SU-DHL-6 (cell line): ENCODE data around the gene EIF4E.

Source experiments
- H2AFZ ChIP-seq: fragments of 200-600 bp; sonication (generic); 2 replicates; pipeline ENCODE4 v1.6.1; 2014; ENCODE audit warnings: low read depth, mild to moderate bottlenecking, moderate library complexity, mixed read lengths, antibody characterized with exemption, low read length; ENCODE audit not compliant: severe bottlenecking
- H3F3A ChIP-seq: fragments of 200-600 bp; shearing (Covaris generic); 2 replicates; pipeline ENCODE4 v1.6.0; 2016; ENCODE audit warnings: antibody characterized with exemption, mild to moderate bottlenecking; ENCODE audit not compliant: insufficient read depth
- H3K27ac ChIP-seq: fragments of 200-600 bp; sonication (generic); 2 replicates; pipeline ENCODE4 v1.5.1; 2016; ENCODE audit warnings: low read depth, mild to moderate bottlenecking, low read length, moderate library complexity, mixed read lengths
- H3K27me3 ChIP-seq: fragments of 200-600 bp; sonication (generic), shearing (Covaris generic); 2 replicates; pipeline ENCODE4 v1.6.0; 2014; ENCODE audit warnings: mild to moderate bottlenecking, low read length
- H3K36me3 ChIP-seq: fragments of 200-600 bp; sonication (generic); 2 replicates; pipeline ENCODE4 v1.6.1; 2014; ENCODE audit warnings: mild to moderate bottlenecking, low read length, mixed read lengths
- H3K4me2 ChIP-seq: fragments of 300-600, 200-600 bp; shearing (Covaris generic), sonication (generic); 2 replicates; pipeline ENCODE4 v1.6.0; 2014; ENCODE audit warnings: low read length, low read depth, mild to moderate bottlenecking; ENCODE audit not compliant: poor library complexity, severe bottlenecking
- H3K4me3 ChIP-seq: fragments of 200-600 bp; sonication (generic); 2 replicates; pipeline ENCODE4 v1.5.1; 2014; ENCODE audit warnings: antibody characterized with exemption, low read length, mild to moderate bottlenecking, mixed read lengths; ENCODE audit not compliant: insufficient read depth, poor library complexity, severe bottlenecking
- H3K79me2 ChIP-seq: fragments of 200-600 bp; sonication (generic); 2 replicates; pipeline ENCODE4 v1.6.1; 2014; ENCODE audit warnings: mild to moderate bottlenecking, low read length, moderate library complexity; ENCODE audit not compliant: insufficient read depth
- H3K9ac ChIP-seq: fragments of 200-600 bp; sonication (generic); 2 replicates; pipeline ENCODE4 v1.7.0; 2014; ENCODE audit warnings: mild to moderate bottlenecking, low read length
- H3K9me2 ChIP-seq: fragments of 200-600 bp; sonication (generic); replicated peaks from 2 replicates; pipeline ENCODE4 v1.6.1; 2014; ENCODE audit warnings: low read length; ENCODE audit not compliant: insufficient read depth
- H3K9me3 ChIP-seq: fragments of 200-600 bp; sonication (generic); 2 replicates; pipeline ENCODE4 v1.6.1; 2014; ENCODE audit warnings: low read length, mixed read lengths; ENCODE audit not compliant: insufficient read depth
- H4K20me1 ChIP-seq: fragments of 200-600 bp; sonication (generic); 2 replicates; pipeline ENCODE4 v1.6.1; 2014; ENCODE audit warnings: low read depth, mild to moderate bottlenecking, antibody characterized with exemption, low read length, moderate library complexity, mixed read lengths
- CTCF ChIP-seq: fragments of 200-600 bp; sonication (generic); IDR thresholded peaks from one replicate; pipeline ENCODE4 v1.5.1; 2017; ENCODE audit warnings: antibody characterized with exemption, mild to moderate bottlenecking, low read length, moderate library complexity; ENCODE audit not compliant: insufficient read depth, poor library complexity, severe bottlenecking
- EZH2phosphoT487 ChIP-seq: fragments of 200-600 bp; sonication (generic), shearing (Covaris generic); conservative IDR thresholded peaks from 2 replicates; pipeline ENCODE4 v1.6.1; 2018; ENCODE audit warnings: mild to moderate bottlenecking, antibody characterized with exemption, low read length, moderate library complexity, mixed read lengths

The EIF4E gene

GRCh38 chr4:98928505-98929340 is at the start of gene EIF4E:
TSS of gene EIF4E (minus strand) at chr4:98929133. CDS start at chr4:98929112, 21 bp downstream.
- no peaks in the 10 kb centered on the region for H3K27me3 ChIP-seq
- H3K79me2 ChIP-seq, result peaks cover 52% of the 10 kb centered on the region
- H3K27ac ChIP-seq, result peak within 1 kb of the TSS; percentile 74
- no peak for TF ChIP-seq CTCF
- TF ChIP-seq EZH2phosphoT487, result no peak
- 0 out of 2 replicates have a peak, but pooled peaks cover 2% of the 10 kb centered on the region for H4K20me1 ChIP-seq
- H3K9me3 ChIP-seq, result no peaks in the 10 kb centered on the region
- H2AFZ ChIP-seq, result peak within 1 kb of the TSS; percentile 82
- no peaks in the 10 kb centered on the region for H3K9me2 ChIP-seq
- H3K4me3 ChIP-seq, result peak within 1 kb of the TSS; percentile 91
- peak within 1 kb of the TSS; percentile 81 for H3K4me2 ChIP-seq
- no peaks in the 10 kb centered on the region for H3K36me3 ChIP-seq
- H3K9ac ChIP-seq, result peak within 1 kb of the TSS; percentile 92
- peaks cover 5% of the 10 kb centered on the region; the same call in 1 of the 2 replicates for H3F3A ChIP-seq

GRCh38 chr4:98977557-98977956 is 48.6 kb upstream of the EIF4E start:
- H3K27ac ChIP-seq, result no peak overlapping the region
- H3K9me2 ChIP-seq, result no peaks in the 10 kb centered on the region
- TF ChIP-seq EZH2phosphoT487 (no peak), CTCF (no peak)

GRCh38 chr4:98976716-98977115 is 47.8 kb upstream of the EIF4E start:
- no peak for TF ChIP-seq EZH2phosphoT487
- no peak for TF ChIP-seq CTCF
- Histone ChIP-seq H3K4me2 (no peak overlapping the region), H3K4me3 (no peak overlapping the region), H3K79me2 (no peaks in the 10 kb centered on the region), H3K27me3 (no peaks in the 10 kb centered on the region), H3K27ac (no peak overlapping the region), H3F3A (no peaks in the 10 kb centered on the region), H4K20me1 (no peaks in the 10 kb centered on the region), H3K9me2 (no peaks in the 10 kb centered on the region), H3K36me3 (no peaks in the 10 kb centered on the region), H2AFZ (no peak overlapping the region), H3K9me3 (no peaks in the 10 kb centered on the region), H3K9ac (no peak overlapping the region)

More at GRCh38 chr4:98977557-98977956, 48.6 kb upstream of the EIF4E start:
- no peaks in the 10 kb centered on the region for H3K27me3 ChIP-seq
- no peaks in the 10 kb centered on the region for H3F3A ChIP-seq
- H3K79me2 ChIP-seq, result no peaks in the 10 kb centered on the region
- no peak overlapping the region for H3K9ac ChIP-seq
- H3K4me2 ChIP-seq, result no peak overlapping the region
- H3K9me3 ChIP-seq, result no peaks in the 10 kb centered on the region
- no peaks in the 10 kb centered on the region for H4K20me1 ChIP-seq
- no peak overlapping the region for H2AFZ ChIP-seq
- no peaks in the 10 kb centered on the region for H3K36me3 ChIP-seq
- no peak overlapping the region for H3K4me3 ChIP-seq
